WTC11 (cell line): ENCODE data around the gene RPS6KA2. TPM values are rescaled to one million over a fixed set of nuclear protein-coding genes. Genes with fewer than 3 reads are reported as not detected.

Source experiments
- ATAC-seq: fragments of 200-7000 bp; cut with Tn5 transposase; 2 replicates; pipeline ENCODE4 v1.10.0; 2021; ENCODE audit warnings: mild to moderate bottlenecking, moderate library complexity
- CTCF ChIA-PET: fragments of 300-600 bp; sonication (Branson Sonifier 250); formaldehyde crosslinking; loops from one replicate; lab custom pipeline; 2021; ENCODE audit warnings: antibody characterized with exemption; lab: Charles Lee
- POLR2A ChIA-PET: fragments of 350-600 bp; sonication (Branson Sonifier 250); formaldehyde crosslinking; loops from one replicate; lab custom pipeline; 2021; ENCODE audit warnings: antibody characterized with exemption; lab: Charles Lee
- DNase-seq: peaks from one replicate; pipeline ENCODE4 v3.0.0; 2021; ENCODE audit warnings: low spot score
- H3K27ac Mint-ChIP-seq: 2 replicates; pipeline ENCODE4 v1.8.0; 2021; ENCODE audit warnings: mixed read lengths
- H3K27me3 Mint-ChIP-seq: 2 replicates; pipeline ENCODE4 v1.8.0; 2021; ENCODE audit warnings: low read depth, mild to moderate bottlenecking, moderate library complexity, mixed read lengths
- H3K36me3 Mint-ChIP-seq: 2 replicates; pipeline ENCODE4 v1.8.0; 2021; ENCODE audit warnings: mixed read lengths
- H3K4me1 Mint-ChIP-seq: 2 replicates; pipeline ENCODE4 v1.8.0; 2022; ENCODE audit warnings: mixed read lengths
- H3K4me3 Mint-ChIP-seq: 2 replicates; pipeline ENCODE4 v1.8.0; 2021; ENCODE audit warnings: mild to moderate bottlenecking, moderate library complexity, mixed read lengths
- H3K9me3 Mint-ChIP-seq: 2 replicates; pipeline ENCODE4 v1.8.0; 2021; ENCODE audit warnings: mixed read lengths
- AFF4 ChIP-seq: sonication (generic); formaldehyde crosslinking; IDR thresholded peaks from 2 replicates; pipeline ENCODE4 v1.8.1; 2023; ENCODE audit warnings: mild to moderate bottlenecking, missing genetic modification reagents, borderline replicate concordance
- E2F5 ChIP-seq: sonication (generic); formaldehyde crosslinking; IDR thresholded peaks from 2 replicates; pipeline ENCODE4 v1.8.1; 2022; ENCODE audit warnings: mild to moderate bottlenecking, moderate library complexity, missing genetic modification reagents
- ESRRA ChIP-seq: sonication (generic); formaldehyde crosslinking; IDR thresholded peaks from 2 replicates; pipeline ENCODE4 v1.8.1; 2022; ENCODE audit warnings: mild to moderate bottlenecking, missing genetic modification reagents, borderline replicate concordance
- ETV6 ChIP-seq: sonication (generic); formaldehyde crosslinking; IDR thresholded peaks from 2 replicates; pipeline ENCODE4 v1.8.1; 2022; ENCODE audit warnings: mild to moderate bottlenecking, missing genetic modification reagents
- IRF1 ChIP-seq: sonication (generic); formaldehyde crosslinking; IDR thresholded peaks from 2 replicates; pipeline ENCODE4 v1.8.0; 2023; ENCODE audit warnings: missing genetic modification reagents
- NFYB ChIP-seq: sonication (generic); formaldehyde crosslinking; conservative IDR thresholded peaks from 2 replicates; pipeline ENCODE4 v1.8.0; 2022; ENCODE audit warnings: low read depth, missing genetic modification reagents
- SMAD4 ChIP-seq: sonication (generic); formaldehyde crosslinking; IDR thresholded peaks from 2 replicates; pipeline ENCODE4 v1.8.0; 2022; ENCODE audit warnings: mild to moderate bottlenecking, missing genetic modification reagents
- TEAD1 ChIP-seq: sonication (generic); formaldehyde crosslinking; IDR thresholded peaks from 2 replicates; pipeline ENCODE4 v1.8.0; 2022; ENCODE audit warnings: mild to moderate bottlenecking, missing genetic modification reagents
- TEAD4 ChIP-seq: sonication (generic); formaldehyde crosslinking; IDR thresholded peaks from 2 replicates; pipeline ENCODE4 v1.8.0; 2022; ENCODE audit warnings: mild to moderate bottlenecking, missing genetic modification reagents
- ZNF121 ChIP-seq: sonication (generic); formaldehyde crosslinking; IDR thresholded peaks from 2 replicates; pipeline ENCODE4 v1.8.0; 2023; ENCODE audit warnings: missing genetic modification reagents
- ZNF232 ChIP-seq: sonication (generic); formaldehyde crosslinking; IDR thresholded peaks from 2 replicates; pipeline ENCODE4 v1.8.0; 2022; ENCODE audit warnings: mild to moderate bottlenecking, missing genetic modification reagents
- total RNA-seq: library from RNA; stranded (reverse); gene quantifications from 3 replicates; pipeline ENCODE4 v1.2.3, GENCODE V29; 2021
- TF ChIP-seq, protein P1 (sequence below): sonication (generic); formaldehyde crosslinking; IDR thresholded peaks from 2 replicates; pipeline ENCODE4 v1.8.0; 2022; ENCODE audit warnings: mild to moderate bottlenecking, missing genetic modification reagents
- TF ChIP-seq, protein P2 (sequence below): sonication (generic); formaldehyde crosslinking; IDR thresholded peaks from 2 replicates; pipeline ENCODE4 v1.8.0; 2023; ENCODE audit warnings: mild to moderate bottlenecking, missing genetic modification reagents
- TF ChIP-seq, protein P3 (sequence below): sonication (generic); formaldehyde crosslinking; IDR thresholded peaks from 2 replicates; pipeline ENCODE4 v1.8.0; 2022; ENCODE audit warnings: missing genetic modification reagents
- TF ChIP-seq, protein P4 (sequence below): fragments of 250-450 bp; sonication (Bioruptor Pico); IDR thresholded peaks from 2 replicates; pipeline ENCODE4 v1.9.0; 2021; ENCODE audit warnings: mild to moderate bottlenecking, borderline replicate concordance
- TF ChIP-seq, protein P5 (sequence below): sonication (generic); formaldehyde crosslinking; IDR thresholded peaks from 2 replicates; pipeline ENCODE4 v1.8.1; 2023; ENCODE audit warnings: mild to moderate bottlenecking, missing genetic modification reagents
- TF ChIP-seq, protein P6 (sequence below): fragments of 250-450 bp; sonication (Bioruptor Pico); IDR thresholded peaks from 2 replicates; pipeline ENCODE4 v1.8.0; 2021; ENCODE audit warnings: mild to moderate bottlenecking

RPS6KA2 gene
- total RNA-seq, 1 experiment from 2014 or later: 24.2 TPM

DNA sequence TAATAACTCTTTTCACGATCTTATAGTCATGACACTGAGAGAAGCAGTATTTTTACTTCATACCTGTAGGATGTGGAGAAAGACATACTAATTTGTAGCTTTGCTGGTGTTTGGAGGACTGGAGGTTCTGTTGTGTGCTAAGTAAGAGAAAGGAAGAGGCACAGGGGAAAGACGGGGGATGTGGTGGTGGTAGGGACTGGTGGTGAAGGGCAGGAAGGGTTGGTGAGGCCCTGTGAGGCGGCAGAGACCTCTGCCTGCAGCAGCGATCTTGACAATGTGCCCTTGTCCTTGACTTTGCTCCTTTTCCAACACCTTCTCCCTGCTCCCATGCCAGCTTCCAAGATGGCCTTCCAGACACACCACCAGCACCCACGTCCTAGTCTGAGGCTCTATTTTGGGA lies 211.7 kb downstream of the RPS6KA2 start:
- Mint-ChIP-seq H3K9me3 (peaks cover 16% of the 10 kb centered on the region), H3K27me3 (no peaks in the 10 kb centered on the region), H3K36me3 (peaks cover 42% of the 10 kb centered on the region), H3K27ac (no peak overlapping the region), H3K4me1 (peaks cover 2% of the 10 kb centered on the region), H3K4me3 (no peak overlapping the region)
- DNase-seq (no peak), ATAC-seq (no peak)
- ChIA-PET CTCF (no interaction called here), POLR2A (no interaction called here)
- TF ChIP-seq, protein P1, sequence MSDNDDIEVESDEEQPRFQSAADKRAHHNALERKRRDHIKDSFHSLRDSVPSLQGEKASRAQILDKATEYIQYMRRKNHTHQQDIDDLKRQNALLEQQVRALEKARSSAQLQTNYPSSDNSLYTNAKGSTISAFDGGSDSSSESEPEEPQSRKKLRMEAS: no peak
- TF ChIP-seq, protein P2, sequence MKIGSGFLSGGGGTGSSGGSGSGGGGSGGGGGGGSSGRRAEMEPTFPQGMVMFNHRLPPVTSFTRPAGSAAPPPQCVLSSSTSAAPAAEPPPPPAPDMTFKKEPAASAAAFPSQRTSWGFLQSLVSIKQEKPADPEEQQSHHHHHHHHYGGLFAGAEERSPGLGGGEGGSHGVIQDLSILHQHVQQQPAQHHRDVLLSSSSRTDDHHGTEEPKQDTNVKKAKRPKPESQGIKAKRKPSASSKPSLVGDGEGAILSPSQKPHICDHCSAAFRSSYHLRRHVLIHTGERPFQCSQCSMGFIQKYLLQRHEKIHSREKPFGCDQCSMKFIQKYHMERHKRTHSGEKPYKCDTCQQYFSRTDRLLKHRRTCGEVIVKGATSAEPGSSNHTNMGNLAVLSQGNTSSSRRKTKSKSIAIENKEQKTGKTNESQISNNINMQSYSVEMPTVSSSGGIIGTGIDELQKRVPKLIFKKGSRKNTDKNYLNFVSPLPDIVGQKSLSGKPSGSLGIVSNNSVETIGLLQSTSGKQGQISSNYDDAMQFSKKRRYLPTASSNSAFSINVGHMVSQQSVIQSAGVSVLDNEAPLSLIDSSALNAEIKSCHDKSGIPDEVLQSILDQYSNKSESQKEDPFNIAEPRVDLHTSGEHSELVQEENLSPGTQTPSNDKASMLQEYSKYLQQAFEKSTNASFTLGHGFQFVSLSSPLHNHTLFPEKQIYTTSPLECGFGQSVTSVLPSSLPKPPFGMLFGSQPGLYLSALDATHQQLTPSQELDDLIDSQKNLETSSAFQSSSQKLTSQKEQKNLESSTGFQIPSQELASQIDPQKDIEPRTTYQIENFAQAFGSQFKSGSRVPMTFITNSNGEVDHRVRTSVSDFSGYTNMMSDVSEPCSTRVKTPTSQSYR (CRISPR knock-in tag): no peak
- TF ChIP-seq E2F5 (CRISPR knock-in tag) (no peak), TEAD1 (CRISPR knock-in tag) (no peak), ZNF232 (no peak), IRF1 (CRISPR knock-in tag) (no peak), NFYB (CRISPR knock-in tag) (no peak), ZNF121 (CRISPR knock-in tag) (no peak), TEAD4 (CRISPR knock-in tag) (no peak), SMAD4 (CRISPR knock-in tag) (no peak), ESRRA (CRISPR knock-in tag) (no peak), ETV6 (CRISPR knock-in tag) (no peak), AFF4 (CRISPR knock-in tag) (no peak)
- TF ChIP-seq, protein P3, sequence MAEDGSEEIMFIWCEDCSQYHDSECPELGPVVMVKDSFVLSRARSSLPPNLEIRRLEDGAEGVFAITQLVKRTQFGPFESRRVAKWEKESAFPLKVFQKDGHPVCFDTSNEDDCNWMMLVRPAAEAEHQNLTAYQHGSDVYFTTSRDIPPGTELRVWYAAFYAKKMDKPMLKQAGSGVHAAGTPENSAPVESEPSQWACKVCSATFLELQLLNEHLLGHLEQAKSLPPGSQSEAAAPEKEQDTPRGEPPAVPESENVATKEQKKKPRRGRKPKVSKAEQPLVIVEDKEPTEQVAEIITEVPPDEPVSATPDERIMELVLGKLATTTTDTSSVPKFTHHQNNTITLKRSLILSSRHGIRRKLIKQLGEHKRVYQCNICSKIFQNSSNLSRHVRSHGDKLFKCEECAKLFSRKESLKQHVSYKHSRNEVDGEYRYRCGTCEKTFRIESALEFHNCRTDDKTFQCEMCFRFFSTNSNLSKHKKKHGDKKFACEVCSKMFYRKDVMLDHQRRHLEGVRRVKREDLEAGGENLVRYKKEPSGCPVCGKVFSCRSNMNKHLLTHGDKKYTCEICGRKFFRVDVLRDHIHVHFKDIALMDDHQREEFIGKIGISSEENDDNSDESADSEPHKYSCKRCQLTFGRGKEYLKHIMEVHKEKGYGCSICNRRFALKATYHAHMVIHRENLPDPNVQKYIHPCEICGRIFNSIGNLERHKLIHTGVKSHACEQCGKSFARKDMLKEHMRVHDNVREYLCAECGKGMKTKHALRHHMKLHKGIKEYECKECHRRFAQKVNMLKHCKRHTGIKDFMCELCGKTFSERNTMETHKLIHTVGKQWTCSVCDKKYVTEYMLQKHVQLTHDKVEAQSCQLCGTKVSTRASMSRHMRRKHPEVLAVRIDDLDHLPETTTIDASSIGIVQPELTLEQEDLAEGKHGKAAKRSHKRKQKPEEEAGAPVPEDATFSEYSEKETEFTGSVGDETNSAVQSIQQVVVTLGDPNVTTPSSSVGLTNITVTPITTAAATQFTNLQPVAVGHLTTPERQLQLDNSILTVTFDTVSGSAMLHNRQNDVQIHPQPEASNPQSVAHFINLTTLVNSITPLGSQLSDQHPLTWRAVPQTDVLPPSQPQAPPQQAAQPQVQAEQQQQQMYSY (CRISPR knock-in tag): no peak
- TF ChIP-seq, protein P4, sequence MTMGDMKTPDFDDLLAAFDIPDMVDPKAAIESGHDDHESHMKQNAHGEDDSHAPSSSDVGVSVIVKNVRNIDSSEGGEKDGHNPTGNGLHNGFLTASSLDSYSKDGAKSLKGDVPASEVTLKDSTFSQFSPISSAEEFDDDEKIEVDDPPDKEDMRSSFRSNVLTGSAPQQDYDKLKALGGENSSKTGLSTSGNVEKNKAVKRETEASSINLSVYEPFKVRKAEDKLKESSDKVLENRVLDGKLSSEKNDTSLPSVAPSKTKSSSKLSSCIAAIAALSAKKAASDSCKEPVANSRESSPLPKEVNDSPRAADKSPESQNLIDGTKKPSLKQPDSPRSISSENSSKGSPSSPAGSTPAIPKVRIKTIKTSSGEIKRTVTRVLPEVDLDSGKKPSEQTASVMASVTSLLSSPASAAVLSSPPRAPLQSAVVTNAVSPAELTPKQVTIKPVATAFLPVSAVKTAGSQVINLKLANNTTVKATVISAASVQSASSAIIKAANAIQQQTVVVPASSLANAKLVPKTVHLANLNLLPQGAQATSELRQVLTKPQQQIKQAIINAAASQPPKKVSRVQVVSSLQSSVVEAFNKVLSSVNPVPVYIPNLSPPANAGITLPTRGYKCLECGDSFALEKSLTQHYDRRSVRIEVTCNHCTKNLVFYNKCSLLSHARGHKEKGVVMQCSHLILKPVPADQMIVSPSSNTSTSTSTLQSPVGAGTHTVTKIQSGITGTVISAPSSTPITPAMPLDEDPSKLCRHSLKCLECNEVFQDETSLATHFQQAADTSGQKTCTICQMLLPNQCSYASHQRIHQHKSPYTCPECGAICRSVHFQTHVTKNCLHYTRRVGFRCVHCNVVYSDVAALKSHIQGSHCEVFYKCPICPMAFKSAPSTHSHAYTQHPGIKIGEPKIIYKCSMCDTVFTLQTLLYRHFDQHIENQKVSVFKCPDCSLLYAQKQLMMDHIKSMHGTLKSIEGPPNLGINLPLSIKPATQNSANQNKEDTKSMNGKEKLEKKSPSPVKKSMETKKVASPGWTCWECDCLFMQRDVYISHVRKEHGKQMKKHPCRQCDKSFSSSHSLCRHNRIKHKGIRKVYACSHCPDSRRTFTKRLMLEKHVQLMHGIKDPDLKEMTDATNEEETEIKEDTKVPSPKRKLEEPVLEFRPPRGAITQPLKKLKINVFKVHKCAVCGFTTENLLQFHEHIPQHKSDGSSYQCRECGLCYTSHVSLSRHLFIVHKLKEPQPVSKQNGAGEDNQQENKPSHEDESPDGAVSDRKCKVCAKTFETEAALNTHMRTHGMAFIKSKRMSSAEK (CRISPR knock-in tag): no peak
- TF ChIP-seq, protein P5, sequence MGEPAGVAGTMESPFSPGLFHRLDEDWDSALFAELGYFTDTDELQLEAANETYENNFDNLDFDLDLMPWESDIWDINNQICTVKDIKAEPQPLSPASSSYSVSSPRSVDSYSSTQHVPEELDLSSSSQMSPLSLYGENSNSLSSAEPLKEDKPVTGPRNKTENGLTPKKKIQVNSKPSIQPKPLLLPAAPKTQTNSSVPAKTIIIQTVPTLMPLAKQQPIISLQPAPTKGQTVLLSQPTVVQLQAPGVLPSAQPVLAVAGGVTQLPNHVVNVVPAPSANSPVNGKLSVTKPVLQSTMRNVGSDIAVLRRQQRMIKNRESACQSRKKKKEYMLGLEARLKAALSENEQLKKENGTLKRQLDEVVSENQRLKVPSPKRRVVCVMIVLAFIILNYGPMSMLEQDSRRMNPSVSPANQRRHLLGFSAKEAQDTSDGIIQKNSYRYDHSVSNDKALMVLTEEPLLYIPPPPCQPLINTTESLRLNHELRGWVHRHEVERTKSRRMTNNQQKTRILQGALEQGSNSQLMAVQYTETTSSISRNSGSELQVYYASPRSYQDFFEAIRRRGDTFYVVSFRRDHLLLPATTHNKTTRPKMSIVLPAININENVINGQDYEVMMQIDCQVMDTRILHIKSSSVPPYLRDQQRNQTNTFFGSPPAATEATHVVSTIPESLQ (CRISPR knock-in tag): no peak
- TF ChIP-seq, protein P6, sequence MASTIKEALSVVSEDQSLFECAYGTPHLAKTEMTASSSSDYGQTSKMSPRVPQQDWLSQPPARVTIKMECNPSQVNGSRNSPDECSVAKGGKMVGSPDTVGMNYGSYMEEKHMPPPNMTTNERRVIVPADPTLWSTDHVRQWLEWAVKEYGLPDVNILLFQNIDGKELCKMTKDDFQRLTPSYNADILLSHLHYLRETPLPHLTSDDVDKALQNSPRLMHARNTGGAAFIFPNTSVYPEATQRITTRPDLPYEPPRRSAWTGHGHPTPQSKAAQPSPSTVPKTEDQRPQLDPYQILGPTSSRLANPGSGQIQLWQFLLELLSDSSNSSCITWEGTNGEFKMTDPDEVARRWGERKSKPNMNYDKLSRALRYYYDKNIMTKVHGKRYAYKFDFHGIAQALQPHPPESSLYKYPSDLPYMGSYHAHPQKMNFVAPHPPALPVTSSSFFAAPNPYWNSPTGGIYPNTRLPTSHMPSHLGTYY: no peak
